Measurements from ENCODE around the gene SUN2. TPM values are rescaled to one million over a fixed set of nuclear protein-coding genes. Genes with fewer than 3 reads are reported as not detected.

Gene SUN2
- total and polyA plus RNA-seq, 2 of the 13 experiments (the other 11 are each of a cell fraction or from before 2014, with no cell fraction given) = 45.6 to 56.6 TPM

GRCh38 chr22:38776086-38776485, 20.3 kb upstream of the SUN2 start:
- WGBS (ENCODE audit: low lambda C conversion rate) = 28% methylated on average over 6 of the region's 6 CpGs
- ATAC-seq = no peak
- no peak for DNase-seq (ENCODE audit: low spot score)
- Histone ChIP-seq H2AFZ (ENCODE audit: low read length) (no peak overlapping the region), H3K4me1 (ENCODE audit: insufficient read depth, low read length) (peaks cover 17% of the 10 kb centered on the region; the same call in 1 of the 2 replicates), H3K4me2 (ENCODE audit: low read depth, low read length) (no peak overlapping the region), H3K9me3 (ENCODE audit: low read length) (no peaks in the 10 kb centered on the region), H3K27ac (ENCODE audit: extremely low read length, insufficient read depth, low read length) (no peak overlapping the region), H3K79me2 (ENCODE audit: insufficient read depth, low read length) (no peaks in the 10 kb centered on the region), H3K4me3 (replicated peaks in 1 of 3; ENCODE audit: insufficient read depth in 1 of 3, low read depth in 2 of 3, low read length in 3 of 3) (no peak overlapping the region), H4K20me1 (ENCODE audit: insufficient read depth, low read length) (no peaks in the 10 kb centered on the region), H3K36me3 (replicated peaks in 1 of 2; ENCODE audit: control insufficient read depth in 1 of 2, insufficient read depth in 2 of 2, low read length in 2 of 2) (no peaks in the 10 kb centered on the region), H3K27me3 (ENCODE audit: control insufficient read depth in 1 of 2, insufficient read depth in 2 of 2, low read length in 2 of 2) (0 out of 5 replicates have a peak, but pooled peaks cover 0 to 3% of the 10 kb centered on the region in 2 experiments), H3K9ac (ENCODE audit: insufficient read depth, low read depth, low read length) (no peak overlapping the region)
- FAIRE-seq = no peak
- no TSS peak for BruUV-seq (replicated peaks)
- in situ Hi-C loops (cut with HindIII; ENCODE audit: extremely low pct_ligation_motif_present, low pct_unique_long_range_greater_than_20kb) = no loop called here
- TF ChIP-seq FOSL1 (CRISPR knock-in tag; IDR thresholded peaks at IDR 0.05; ENCODE audit: borderline replicate concordance) = no peak
- no peak for TF ChIP-seq HNF1A (IDR thresholded peaks at IDR 0.05; ENCODE audit: low read depth)
- no peak for TF ChIP-seq HNF1A (CRISPR knock-in tag; IDR thresholded peaks at IDR 0.05; ENCODE audit: borderline replicate concordance)
- no peak for TF ChIP-seq NFE2 (CRISPR knock-in tag; IDR thresholded peaks at IDR 0.05)
- no peak for TF ChIP-seq ZNF263 (CRISPR knock-in tag; IDR thresholded peaks at IDR 0.05)
- no peak for TF ChIP-seq KIAA2018 (CRISPR knock-in tag; IDR thresholded peaks at IDR 0.05; ENCODE audit: borderline replicate concordance)
- intact Hi-C loops (cut with micrococcal nuclease; ENCODE audit: unreplicated experiment) = no loop called here
- ChIA-PET POLR2A (no interaction called here), CTCF (ENCODE audit: low intra/inter-chr PET ratio, low total read pairs) (no interaction called here)

Data from HepG2 (cell line).